H54 (cell line): ENCODE measurements around the gene SPOCK1.

Source experiments
- DNase-seq: peaks from one replicate; pipeline ENCODE4 v3.0.0; 2011; ENCODE audit warnings: low spot score, mixed read lengths; ENCODE audit not compliant: insufficient read length
- FAIRE-seq: peaks from 3 replicates; lab custom pipeline; 2011; peaks lifted over from hg19 to GRCh38; lab: Jason Lieb, UNC
- POLR2A ChIP-seq: IDR thresholded peaks from 2 replicates; pipeline ENCODE4 v1.6.1; 2011; ENCODE audit warnings: low read depth, mild to moderate bottlenecking, low read length

The SPOCK1 gene

GRCh38 chr5:137179203-137179602 is 319.9 kb downstream of the SPOCK1 start:
- TF ChIP-seq POLR2A = no peak
- FAIRE-seq (no peak), DNase-seq (no peak)

GRCh38 chr5:137176609-137177008 is 322.5 kb downstream of the SPOCK1 start:
- FAIRE-seq = no peak
- TF ChIP-seq POLR2A = no peak
- no peak for DNase-seq

GRCh38 chr5:137176126-137176525 is 323.0 kb downstream of the SPOCK1 start:
- TF ChIP-seq POLR2A = no peak
- no peak for DNase-seq
- FAIRE-seq = no peak

- TF ChIP-seq POLR2A = no peak
- no peak for FAIRE-seq
- no peak for DNase-seq
Observed at GRCh38 chr5:137174196-137174595, 324.9 kb downstream of the SPOCK1 start.

GRCh38 chr5:137172258-137172657 is 326.9 kb downstream of the SPOCK1 start:
- TF ChIP-seq POLR2A = no peak
- DNase-seq (no peak), FAIRE-seq (no peak)

GRCh38 chr5:137167187-137167586 is 331.9 kb downstream of the SPOCK1 start:
- DNase-seq (no peak), FAIRE-seq (no peak)
- no peak for TF ChIP-seq POLR2A

GRCh38 chr5:137164961-137165360 is 334.2 kb downstream of the SPOCK1 start:
- DNase-seq (no peak), FAIRE-seq (no peak)
- no peak for TF ChIP-seq POLR2A

GRCh38 chr5:137164536-137164935 is 334.6 kb downstream of the SPOCK1 start:
- FAIRE-seq (no peak), DNase-seq (no peak)
- no peak for TF ChIP-seq POLR2A

GRCh38 chr5:137158691-137159090 is 340.4 kb downstream of the SPOCK1 start:
- no peak for DNase-seq
- no peak for FAIRE-seq
- no peak for TF ChIP-seq POLR2A

- DNase-seq (no peak), FAIRE-seq (no peak)
- no peak for TF ChIP-seq POLR2A
Observed at GRCh38 chr5:137156180-137156579, 342.9 kb downstream of the SPOCK1 start.

- FAIRE-seq (no peak), DNase-seq (no peak)
Observed at GRCh38 chr5:137155261-137156000, 343.7 kb downstream of the SPOCK1 start.

GRCh38 chr5:137152616-137153015 is 346.5 kb downstream of the SPOCK1 start:
- FAIRE-seq (no peak), DNase-seq (no peak)
- no peak for TF ChIP-seq POLR2A

More at GRCh38 chr5:137155261-137156000, 343.7 kb downstream of the SPOCK1 start:
- no peak for TF ChIP-seq POLR2A

- FAIRE-seq (no peak), DNase-seq (no peak)
- TF ChIP-seq POLR2A = no peak
Observed at GRCh38 chr5:137148655-137149054, 350.5 kb downstream of the SPOCK1 start.

- no peak for TF ChIP-seq POLR2A
- no peak for FAIRE-seq
- no peak for DNase-seq
Observed at GRCh38 chr5:137148159-137148558, 351.0 kb downstream of the SPOCK1 start.

- TF ChIP-seq POLR2A = no peak
- no peak for DNase-seq
- FAIRE-seq = no peak
Observed at GRCh38 chr5:137147346-137147745, 351.8 kb downstream of the SPOCK1 start.
